HL-60/S4 (cell line): Measurements from ENCODE around the gene HLX.

Source experiments
- in situ Hi-C: fragments of 300-500 bp; cut with MboI; formaldehyde crosslinking; loops from 2 replicates; pipeline ENCODE4 v1.14.3; 2022; ENCODE audit warnings: low sequenced_read_pairs

Gene HLX

GRCh38 chr1:220879076-220879508 is at the start of gene HLX:
HLX (plus strand) TSS chr1:220879443; CDS start chr1:220879858, 415 bp downstream.
- in situ Hi-C loops, result loop anchor here (10.0 kb wide), 1 partner anchor 326 kb away; no protein-coding TSS in a partner anchor

DNA sequence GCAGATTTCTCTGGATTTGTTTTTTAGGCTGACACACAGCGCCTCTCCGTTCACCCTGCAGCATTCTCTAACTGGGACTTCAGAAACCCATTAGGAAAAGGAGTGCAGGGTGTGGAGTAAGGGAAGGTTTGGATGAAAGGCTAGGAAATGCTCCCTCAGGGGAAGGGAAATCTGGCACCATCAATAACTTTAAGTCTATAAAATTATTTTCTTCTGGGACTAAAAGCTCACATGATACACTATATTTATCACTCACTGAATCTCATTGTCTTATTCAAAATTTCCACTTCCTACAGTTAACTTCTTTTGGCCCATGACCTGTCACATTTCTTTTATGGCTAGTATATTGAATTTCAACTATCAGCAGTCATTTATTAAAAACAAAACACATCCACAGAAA is 45.8 kb upstream of the HLX start:
- in situ Hi-C loops, result no loop called here

- in situ Hi-C loops, result no loop called here
These were observed 44.9 kb upstream of the HLX start for GRCh38 chr1:220834155-220834870.

DNA sequence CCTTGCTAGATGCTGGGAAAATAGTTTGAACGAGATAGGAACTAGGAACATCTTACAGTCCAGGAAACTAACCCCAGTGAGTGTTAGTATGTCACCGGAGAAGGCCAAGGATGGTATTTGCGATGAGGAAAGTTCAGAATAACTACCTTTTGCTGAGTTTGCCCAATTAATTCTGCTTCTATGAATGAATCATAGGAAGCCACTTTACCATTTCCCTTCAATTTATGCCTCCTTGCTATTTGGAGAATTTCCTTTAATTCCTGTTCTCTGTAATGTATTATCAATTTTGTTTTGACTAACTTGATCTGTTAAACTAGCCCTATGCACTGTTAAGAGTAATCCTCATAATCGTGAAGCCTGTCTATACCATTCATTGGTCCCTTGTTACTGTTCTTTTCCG is 40.7 kb upstream of the HLX start:
- in situ Hi-C loops, result no loop called here

DNA sequence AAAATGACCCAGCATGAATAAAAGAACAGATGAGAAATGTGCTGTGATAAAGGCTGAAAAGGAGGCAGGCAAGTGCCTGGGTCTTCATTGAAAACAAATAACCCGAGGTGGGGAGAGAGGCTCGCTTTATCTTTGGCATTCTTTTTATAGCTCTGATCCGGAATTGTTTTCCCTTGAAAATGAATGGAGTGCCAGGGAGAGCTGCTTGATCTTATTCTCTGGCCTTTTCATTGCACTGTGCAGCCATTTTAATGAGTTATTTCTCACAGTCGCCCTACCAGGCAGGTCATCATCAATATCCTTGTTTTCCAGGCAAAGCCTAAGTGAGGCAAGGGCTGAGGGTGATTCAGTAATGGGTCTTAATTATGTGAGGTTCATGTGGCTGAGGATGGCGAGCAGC is 39.8 kb upstream of the HLX start:
- in situ Hi-C loops, result no loop called here

DNA sequence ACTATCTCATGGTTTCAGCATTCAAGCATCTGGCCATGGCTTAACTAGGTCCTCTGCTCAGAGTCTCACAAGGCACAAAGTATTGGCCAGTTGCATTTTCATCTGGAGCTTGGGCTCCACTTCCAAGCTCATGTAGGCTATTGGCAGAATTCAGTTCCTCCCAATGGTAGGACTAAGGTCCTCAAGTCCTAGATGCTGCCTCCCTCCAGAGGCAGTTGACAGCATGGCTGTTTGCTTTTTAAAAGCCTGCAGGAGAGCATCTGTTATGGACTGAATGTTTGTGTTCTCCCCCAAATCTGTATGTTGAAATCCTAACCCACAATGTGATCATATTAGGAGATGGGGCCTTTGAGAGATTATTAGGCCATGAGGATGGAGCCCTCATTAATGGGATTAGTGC is 38.0 kb upstream of the HLX start:
- in situ Hi-C loops, result no loop called here

DNA sequence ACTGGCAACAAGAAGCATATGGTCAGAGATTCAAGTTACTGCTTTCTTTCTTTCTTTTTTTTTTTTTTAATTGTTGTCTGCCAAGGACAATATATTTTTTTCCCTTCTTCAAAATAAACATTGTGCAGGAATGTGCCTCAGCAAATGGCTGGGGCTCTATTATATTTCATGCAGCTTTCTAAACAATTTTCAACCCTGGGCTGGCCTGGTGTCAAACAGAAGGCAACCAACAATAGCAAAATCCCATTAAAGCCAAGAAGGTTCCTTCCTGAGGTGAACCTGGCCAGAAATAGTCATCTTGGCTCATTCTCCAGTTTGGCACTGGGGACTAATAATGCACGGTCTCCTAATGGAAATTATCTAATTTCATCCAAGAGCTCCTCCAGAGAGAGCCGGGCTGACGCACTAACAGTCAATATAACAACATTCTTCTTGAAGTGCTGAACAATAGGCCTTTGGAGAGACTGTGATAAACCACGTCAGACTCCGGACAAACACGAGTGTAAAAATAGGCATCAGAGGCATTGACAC is 35.7 kb upstream of the HLX start:
- in situ Hi-C loops, result no loop called here

- in situ Hi-C loops, result no loop called here
These were observed 26.8 kb upstream of the HLX start for GRCh38 chr1:220852408-220852807.

GRCh38 chr1:220872296-220872695 is 6.9 kb upstream of the HLX start:
- in situ Hi-C loops, result loop anchor here (10.0 kb wide), 1 partner anchor 333 kb away; no protein-coding TSS in a partner anchor

- in situ Hi-C loops, result loop anchor here (10.0 kb wide), 1 partner anchor 332 kb away; no protein-coding TSS in a partner anchor
These were observed 6.2 kb upstream of the HLX start for GRCh38 chr1:220873087-220873486.

DNA sequence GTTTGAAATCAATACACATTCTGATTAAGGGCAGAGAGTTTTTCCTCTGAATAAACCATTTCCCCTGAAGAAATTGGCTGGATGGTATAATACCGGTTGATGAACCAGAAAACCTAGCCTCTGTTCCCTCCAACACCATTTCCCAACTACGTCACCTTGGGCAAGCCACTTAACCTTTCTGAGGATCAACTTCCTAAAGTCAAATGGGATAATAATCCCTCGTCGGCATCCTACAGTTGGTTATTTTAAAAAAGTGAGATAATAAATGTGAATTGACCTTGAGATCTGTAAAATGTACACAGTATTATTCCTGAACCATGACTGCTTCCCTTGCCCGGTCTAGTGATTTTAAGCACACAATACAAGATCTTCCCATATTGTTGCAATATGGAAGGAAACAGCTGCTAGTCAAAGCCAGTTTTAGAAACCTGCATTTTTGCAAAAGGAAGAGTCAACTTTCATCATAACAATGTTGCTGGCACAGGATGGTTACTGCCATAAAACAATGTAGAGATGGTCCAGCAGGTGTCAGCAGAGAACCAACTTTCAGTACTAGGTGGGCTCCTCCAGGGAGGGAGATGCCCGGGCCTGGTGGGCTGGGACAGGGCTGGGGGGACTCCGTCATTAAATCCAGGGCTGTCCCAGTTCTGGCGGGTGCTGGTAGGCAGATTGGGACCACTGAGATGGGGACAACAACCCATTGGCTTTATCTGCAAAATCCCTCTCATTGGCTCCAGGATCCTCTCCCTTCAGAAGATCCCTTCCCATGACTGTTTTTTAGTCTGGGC is 5.2 kb upstream of the HLX start:
- in situ Hi-C loops, result loop anchor here (10.0 kb wide), 1 partner anchor 331 kb away; no protein-coding TSS in a partner anchor

DNA sequence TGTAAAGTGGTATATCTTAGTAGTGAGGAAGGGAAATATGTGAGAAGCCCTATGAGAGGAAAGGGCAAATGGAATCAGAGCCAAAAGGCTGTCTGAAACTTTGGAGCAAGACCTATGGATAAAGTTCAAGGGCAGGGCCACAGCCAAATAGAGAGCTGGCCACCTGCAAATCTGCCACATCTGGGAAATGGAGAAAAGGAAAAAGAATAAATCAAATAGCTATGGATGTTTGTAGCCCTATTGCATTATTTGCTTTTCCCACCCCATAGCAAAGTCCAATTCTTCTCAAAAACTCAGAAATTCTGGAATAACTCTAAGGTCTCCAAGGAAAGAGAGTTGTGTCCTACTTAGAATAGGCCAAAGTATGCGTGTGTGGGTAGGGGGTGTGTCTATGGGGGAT is 4.0 kb upstream of the HLX start:
- in situ Hi-C loops, result loop anchor here (10.0 kb wide), 1 partner anchor 330 kb away; no protein-coding TSS in a partner anchor

DNA sequence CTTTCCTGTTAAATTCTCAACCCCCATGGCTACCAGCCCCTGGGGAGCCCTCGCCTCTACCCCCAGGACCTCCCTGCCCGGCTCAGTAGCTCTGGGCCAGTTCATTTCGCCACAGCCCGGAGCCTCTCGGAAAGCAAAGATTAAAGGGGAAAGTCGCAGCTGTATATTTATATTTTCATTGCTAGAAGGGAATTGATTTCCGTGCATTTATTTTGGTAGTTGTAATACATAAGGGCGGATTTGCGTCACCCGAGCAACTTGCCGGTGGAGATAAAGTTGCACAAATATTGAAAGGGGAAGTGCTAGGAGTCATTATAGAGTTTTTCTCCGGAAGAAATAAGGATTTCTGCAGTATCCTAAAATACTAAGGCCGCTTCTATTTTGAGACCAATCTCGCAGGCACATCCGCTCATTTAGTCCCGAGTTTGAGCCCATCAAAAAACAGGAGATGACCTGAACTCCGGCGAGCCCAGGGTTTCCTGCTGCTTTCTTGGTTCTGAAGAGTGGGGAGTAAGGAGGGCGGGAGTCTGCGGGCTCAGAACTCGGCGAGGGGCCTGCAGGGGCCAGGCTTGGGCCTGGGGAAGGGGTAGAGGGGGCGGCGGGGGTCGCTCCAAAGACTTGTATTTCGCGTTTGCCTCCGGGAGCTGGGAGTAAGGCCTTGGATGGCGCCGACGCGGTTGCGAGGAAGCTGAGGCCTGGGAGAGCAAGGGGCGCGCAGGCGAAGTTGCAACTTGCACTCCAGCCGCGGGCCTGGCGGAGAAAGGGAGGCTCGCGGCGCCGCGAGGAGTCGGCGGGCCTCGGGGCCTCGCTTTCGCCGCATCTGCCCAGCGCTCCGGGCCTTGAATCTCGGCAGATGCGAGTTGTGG is 2.5 kb upstream of the HLX start:
- in situ Hi-C loops, result loop anchor here (10.0 kb wide), 1 partner anchor 328 kb away; no protein-coding TSS in a partner anchor

- in situ Hi-C loops, result loop anchor here (10.0 kb wide), 1 partner anchor 327 kb away; no protein-coding TSS in a partner anchor
These were observed 1.7 kb upstream of the HLX start for GRCh38 chr1:220877377-220878095.

GRCh38 chr1:220878191-220879075 is 810 bp upstream of the HLX start:
- in situ Hi-C loops, result loop anchor here (10.0 kb wide), 1 partner anchor 326 kb away; no protein-coding TSS in a partner anchor

- in situ Hi-C loops, result loop anchor here (10.0 kb wide), 1 partner anchor 325 kb away; no protein-coding TSS in a partner anchor
These were observed 492 bp downstream of the HLX start for GRCh38 chr1:220879509-220880361.

GRCh38 chr1:220880362-220880670 is 1.1 kb downstream of the HLX start:
- in situ Hi-C loops, result no loop called here
